ENCODE data around the gene ISG15.

Gene ISG15

DNA sequence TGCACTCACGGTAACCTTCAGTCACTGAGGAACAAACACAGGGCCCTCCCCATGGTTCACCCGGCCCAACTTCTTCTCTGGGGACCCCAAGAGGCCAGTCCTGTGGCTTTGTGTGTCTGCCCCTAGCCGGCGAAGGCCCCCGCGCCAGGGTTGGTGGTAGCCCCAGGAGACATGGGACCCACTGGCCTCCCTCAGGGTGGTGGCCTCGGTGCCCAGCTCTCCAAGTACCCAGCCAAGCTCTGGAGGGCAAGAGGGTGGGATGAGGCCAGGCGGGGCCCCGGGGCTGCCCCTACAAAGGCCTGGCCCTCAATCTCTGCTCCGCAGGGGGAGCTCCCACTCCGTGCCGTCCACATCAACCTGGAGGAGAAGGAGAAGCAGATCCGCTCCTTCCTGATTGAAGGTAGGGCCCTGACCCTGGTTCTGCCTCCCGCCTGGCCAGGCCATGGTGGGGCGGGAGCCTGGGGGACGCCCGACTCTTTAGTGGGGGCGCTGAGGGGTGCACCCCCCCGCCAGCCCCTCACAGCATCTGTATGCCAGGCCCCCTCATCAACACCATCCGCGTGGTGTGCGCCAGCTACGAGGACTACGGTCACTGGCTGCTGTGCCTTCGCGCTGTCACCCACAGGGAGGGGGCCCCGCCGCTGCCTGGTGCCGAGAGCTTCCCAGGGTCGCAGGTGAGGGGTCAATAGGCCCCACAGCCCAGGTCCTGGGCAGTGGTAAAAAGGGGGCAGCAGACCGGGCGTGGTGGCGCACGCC, 41.4 kb upstream of the ISG15 start:
- no peak overlapping the region for H3K4me3 ChIP-seq (ENCODE audit: low read depth, low read length)
- TF ChIP-seq, protein P1, sequence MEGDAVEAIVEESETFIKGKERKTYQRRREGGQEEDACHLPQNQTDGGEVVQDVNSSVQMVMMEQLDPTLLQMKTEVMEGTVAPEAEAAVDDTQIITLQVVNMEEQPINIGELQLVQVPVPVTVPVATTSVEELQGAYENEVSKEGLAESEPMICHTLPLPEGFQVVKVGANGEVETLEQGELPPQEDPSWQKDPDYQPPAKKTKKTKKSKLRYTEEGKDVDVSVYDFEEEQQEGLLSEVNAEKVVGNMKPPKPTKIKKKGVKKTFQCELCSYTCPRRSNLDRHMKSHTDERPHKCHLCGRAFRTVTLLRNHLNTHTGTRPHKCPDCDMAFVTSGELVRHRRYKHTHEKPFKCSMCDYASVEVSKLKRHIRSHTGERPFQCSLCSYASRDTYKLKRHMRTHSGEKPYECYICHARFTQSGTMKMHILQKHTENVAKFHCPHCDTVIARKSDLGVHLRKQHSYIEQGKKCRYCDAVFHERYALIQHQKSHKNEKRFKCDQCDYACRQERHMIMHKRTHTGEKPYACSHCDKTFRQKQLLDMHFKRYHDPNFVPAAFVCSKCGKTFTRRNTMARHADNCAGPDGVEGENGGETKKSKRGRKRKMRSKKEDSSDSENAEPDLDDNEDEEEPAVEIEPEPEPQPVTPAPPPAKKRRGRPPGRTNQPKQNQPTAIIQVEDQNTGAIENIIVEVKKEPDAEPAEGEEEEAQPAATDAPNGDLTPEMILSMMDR (IDR thresholded peaks at IDR 0.05; ENCODE audit: low read depth, low read length, missing control alignments), result no peak

DNA sequence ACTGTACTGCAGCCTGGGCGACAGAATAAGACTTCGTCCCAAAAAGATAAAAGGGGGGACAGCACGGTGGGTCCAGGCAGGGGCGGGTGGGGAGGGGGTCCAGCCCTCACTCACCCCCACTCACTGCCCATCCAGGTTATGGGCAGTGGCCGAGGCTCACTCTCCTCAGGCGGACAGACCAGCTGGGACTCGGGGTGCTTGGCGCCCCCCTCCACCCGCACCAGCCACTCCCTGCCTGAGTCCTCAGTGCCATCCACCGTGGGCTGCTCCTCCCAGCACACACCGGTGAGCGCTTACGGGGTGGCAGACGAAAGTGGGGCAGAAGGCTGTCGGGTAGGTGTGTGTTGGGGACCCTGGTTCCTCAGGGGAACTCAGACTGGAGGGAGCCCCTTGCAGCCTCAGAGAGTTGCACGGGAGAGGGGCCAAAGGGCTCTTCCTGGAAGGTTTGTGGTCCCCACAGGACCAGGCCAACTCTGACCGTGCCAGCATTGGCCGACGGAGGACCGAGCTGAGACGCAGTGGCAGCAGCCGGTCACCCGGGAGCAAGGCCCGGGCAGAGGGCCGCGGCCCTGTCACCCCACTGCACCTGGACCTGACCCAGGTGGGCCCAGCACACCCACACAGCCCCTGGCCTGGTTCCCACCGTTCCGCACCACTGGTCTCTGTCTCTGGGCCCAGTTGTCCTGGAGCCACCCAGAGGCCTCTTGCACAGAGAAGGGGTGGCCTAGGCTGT, 40.4 kb upstream of the ISG15 start:
- no peak overlapping the region for H3K4me3 ChIP-seq (ENCODE audit: low read depth, low read length)
- TF ChIP-seq, protein P1 (IDR thresholded peaks at IDR 0.05; ENCODE audit: low read depth, low read length, missing control alignments), result no peak

More for the DNA sequence above, 41.4 kb upstream of the ISG15 start:
- DNase-seq (ENCODE audit: low read depth), result no peak

DNA sequence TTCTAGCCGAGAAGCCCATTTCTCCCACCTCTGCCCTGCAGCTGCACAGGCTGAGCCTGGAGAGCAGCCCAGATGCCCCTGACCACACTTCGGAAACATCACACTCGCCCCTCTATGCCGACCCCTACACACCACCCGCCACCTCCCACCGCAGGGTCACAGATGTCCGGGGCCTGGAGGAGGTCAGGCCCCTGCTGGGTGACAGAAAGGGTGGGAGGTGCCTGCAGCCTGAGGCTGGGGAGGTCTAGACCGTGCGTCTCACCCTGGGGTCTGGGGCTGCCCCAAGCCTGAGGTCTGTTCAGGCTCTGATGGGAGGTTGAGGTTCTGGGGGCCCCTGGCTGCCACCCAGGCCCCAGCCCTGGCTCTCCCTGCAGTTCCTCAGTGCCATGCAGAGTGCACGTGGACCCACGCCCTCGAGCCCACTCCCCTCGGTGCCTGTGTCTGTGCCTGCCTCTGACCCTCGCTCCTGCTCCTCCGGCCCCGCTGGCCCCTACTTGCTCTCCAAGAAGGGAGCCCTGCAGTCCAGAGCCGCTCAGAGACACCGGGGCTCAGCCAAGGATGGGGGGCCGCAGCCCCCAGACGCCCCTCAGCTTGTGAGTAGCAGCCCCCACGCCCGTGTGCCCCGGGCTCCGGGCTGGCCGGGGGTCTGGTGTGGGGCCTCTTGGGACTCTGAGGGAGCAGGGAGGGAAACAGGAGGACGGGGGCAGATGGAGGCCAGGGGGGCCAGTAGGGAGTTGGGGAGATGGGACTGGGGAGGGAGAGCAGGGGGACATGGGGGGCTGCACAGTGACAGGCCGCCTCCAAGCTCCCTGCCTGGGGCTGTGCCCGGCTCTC, 39.6 kb upstream of the ISG15 start:
- no peak overlapping the region for H3K4me3 ChIP-seq (ENCODE audit: low read depth, low read length)
- no peak for DNase-seq (ENCODE audit: low read depth)
- TF ChIP-seq, protein P1 (IDR thresholded peaks at IDR 0.05; ENCODE audit: low read depth, low read length, missing control alignments), result no peak

More for the DNA sequence above, 40.4 kb upstream of the ISG15 start:
- no peak for DNase-seq (ENCODE audit: low read depth)

DNA sequence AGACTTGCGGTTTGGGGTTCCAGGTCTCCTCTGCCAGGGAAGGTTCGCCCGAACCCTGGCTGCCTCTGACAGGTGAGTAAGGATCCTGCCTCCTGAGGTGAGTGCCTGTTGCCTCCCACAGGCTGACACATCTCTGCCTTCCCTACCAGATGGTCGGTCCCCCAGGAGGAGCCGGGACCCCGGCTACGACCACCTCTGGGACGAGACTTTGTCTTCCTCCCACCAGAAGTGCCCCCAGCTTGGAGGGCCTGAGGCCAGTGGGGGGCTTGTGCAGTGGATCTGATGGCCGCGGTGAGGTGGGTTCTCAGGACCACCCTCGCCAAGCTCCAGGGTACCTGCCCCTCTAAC, 39.0 kb upstream of the ISG15 start:
- H3K4me3 ChIP-seq (ENCODE audit: low read depth, low read length), result no peak overlapping the region
- TF ChIP-seq, protein P1 (IDR thresholded peaks at IDR 0.05; ENCODE audit: low read depth, low read length, missing control alignments), result no peak
- DNase-seq (ENCODE audit: low read depth), result no peak

DNA sequence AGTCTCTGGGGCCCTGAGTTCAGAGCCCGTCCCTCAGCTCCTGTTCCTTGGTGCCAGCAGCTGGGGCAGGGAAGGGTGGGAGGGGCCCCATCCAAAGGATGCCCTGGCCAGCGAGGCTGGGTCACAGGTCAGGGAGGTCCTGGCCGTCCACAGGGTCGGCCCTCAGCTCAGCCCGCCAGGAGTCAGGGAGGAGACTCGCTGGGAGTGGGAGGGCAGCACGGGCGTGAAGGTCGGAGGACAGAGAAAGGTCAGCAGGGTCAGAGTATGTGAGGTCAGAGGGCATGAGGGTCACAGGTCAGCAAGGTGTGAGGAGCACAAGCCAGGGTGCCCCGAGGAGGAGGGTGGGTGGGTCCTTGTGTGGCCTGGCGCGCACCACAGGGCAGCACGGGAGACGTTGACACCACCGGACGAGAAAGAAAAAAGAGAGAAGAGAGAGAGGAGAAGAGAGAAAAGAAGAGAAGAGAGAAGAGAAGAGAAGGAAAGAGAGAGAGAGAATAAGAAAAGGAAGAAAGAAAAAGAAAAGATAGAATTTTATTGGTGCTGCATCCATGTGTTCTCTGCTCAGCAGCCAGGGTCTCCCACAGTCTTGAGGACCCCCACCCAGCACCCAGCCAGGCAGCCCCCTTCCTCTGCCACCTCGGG, 38.5 kb upstream of the ISG15 start:
- no peak for DNase-seq (ENCODE audit: low read depth)
- H3K4me3 ChIP-seq (ENCODE audit: low read depth, low read length), result no peak overlapping the region
- TF ChIP-seq, protein P1 (IDR thresholded peaks at IDR 0.05; ENCODE audit: low read depth, low read length, missing control alignments), result no peak

DNA sequence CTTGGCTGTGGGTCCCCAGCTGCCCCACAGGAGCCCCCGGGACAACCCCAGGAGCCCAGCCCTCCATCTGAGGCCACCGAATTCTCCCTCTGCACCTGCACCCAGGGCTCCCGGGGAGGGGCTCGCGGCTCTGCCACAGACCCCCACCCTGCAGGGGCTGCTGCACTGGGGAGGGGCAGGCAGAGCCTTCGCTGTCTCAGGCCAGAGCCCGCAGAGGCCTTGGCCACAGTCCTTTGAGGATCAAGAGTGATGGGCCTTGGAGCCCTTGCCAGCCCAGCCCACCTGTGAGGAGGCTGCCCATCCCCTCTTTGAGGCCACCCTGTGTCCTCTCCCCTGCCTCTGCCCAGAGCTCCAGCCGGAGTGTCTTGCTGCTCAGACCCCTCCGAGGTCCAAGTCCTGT, 37.9 kb upstream of the ISG15 start:
- no peak for DNase-seq (ENCODE audit: low read depth)
- TF ChIP-seq, protein P1 (IDR thresholded peaks at IDR 0.05; ENCODE audit: low read depth, low read length, missing control alignments), result no peak
- H3K4me3 ChIP-seq (ENCODE audit: low read depth, low read length), result no peak overlapping the region

Measured in GM12864 (cell line).